IMR-90 (cell line): Measurements from ENCODE around the gene VTN. TPM values are rescaled to one million over a fixed set of nuclear protein-coding genes. Genes with fewer than 3 reads are reported as not detected.

Experiments used
- ATAC-seq: fragments of 200-7000 bp; cut with Tn5 transposase; 2 replicates; pipeline ENCODE4 v1.9.1; 2020; ENCODE audit warnings: low read depth, mild to moderate bottlenecking, moderate library complexity
- BruUV-seq: library from RNA; stranded (reverse); fragments of 400-500 nt; replicated peaks from 2 replicates; lab custom pipeline; 2021; lab: Mats Ljungman, UMichigan
- CTCF ChIA-PET: fragments of 300-600 bp; formaldehyde crosslinking; extraction: SDS; loops from one replicate; lab custom pipeline; 2021; ENCODE audit warnings: antibody characterized with exemption; lab: Yijun Ruan, JAX
- POLR2A ChIA-PET: fragments of 300-600 bp; sonication (Branson Sonifier 250); formaldehyde crosslinking; loops from one replicate; lab custom pipeline; 2022; ENCODE audit warnings: antibody characterized with exemption; ENCODE audit not compliant: unreplicated experiment; lab: Charles Lee
- DNase-seq: peaks from one replicate; pipeline ENCODE4 v3.0.0; 2013
- H2AFZ ChIP-seq: replicated peaks from 2 replicates; pipeline ENCODE3; 2013; ENCODE audit warnings: low read length, mild to moderate bottlenecking; ENCODE audit not compliant: poor library complexity
- H2AK5ac ChIP-seq: 2 replicates; pipeline ENCODE4 v1.6.1; 2013; ENCODE audit warnings: low read depth, low read length, inconsistent platforms
- H2AK9ac ChIP-seq: replicated peaks from 2 replicates; pipeline ENCODE3; 2013; ENCODE audit warnings: mild to moderate bottlenecking, low read depth, low read length, moderate library complexity; ENCODE audit not compliant: poor library complexity
- H2BK120ac ChIP-seq: 2 replicates; pipeline ENCODE4 v1.6.1; 2013; ENCODE audit warnings: low read depth, low read length, inconsistent platforms
- H2BK15ac ChIP-seq: 3 replicates; pipeline ENCODE4 v1.6.1; 2013; ENCODE audit warnings: low read depth, low read length, inconsistent platforms
- H2BK20ac ChIP-seq: 2 replicates; pipeline ENCODE4 v1.6.1; 2013; ENCODE audit warnings: low read depth, mild to moderate bottlenecking, inconsistent platforms, low read length, moderate library complexity
- H2BK5ac ChIP-seq: 2 replicates; pipeline ENCODE4 v1.6.1; 2013; ENCODE audit warnings: mild to moderate bottlenecking, low read depth, low read length, inconsistent platforms; ENCODE audit not compliant: poor library complexity, severe bottlenecking
- H3K14ac ChIP-seq: replicated peaks from 2 replicates; pipeline ENCODE4 v1.6.1; 2013; ENCODE audit warnings: low read depth, low read length, inconsistent platforms
- H3K18ac ChIP-seq: 2 replicates; pipeline ENCODE4 v1.6.1; 2013; ENCODE audit warnings: low read depth, low read length, control low read depth
- H3K23ac ChIP-seq: 2 replicates; pipeline ENCODE4 v1.6.1; 2013; ENCODE audit warnings: low read depth, low read length, inconsistent platforms
- H3K27ac ChIP-seq: 2 replicates; pipeline ENCODE4 v1.5.1; 2013; ENCODE audit warnings: mild to moderate bottlenecking, control low read depth, low read length; ENCODE audit not compliant: insufficient read depth
- H3K27me3 ChIP-seq: 2 replicates; pipeline ENCODE4 v1.6.1; 2013; ENCODE audit warnings: low read length; ENCODE audit not compliant: control insufficient read depth, insufficient read depth
- H3K36me3 ChIP-seq: 2 replicates; pipeline ENCODE4 v1.6.1; 2013; ENCODE audit warnings: low read length, mixed read lengths; ENCODE audit not compliant: control insufficient read depth, insufficient read depth
- H3K4ac ChIP-seq: 2 replicates; pipeline ENCODE4 v1.6.1; 2013; ENCODE audit warnings: low read depth, low read length, inconsistent platforms
- H3K4me1 ChIP-seq: 2 replicates; pipeline ENCODE4 v1.6.1; 2013; ENCODE audit warnings: low read length, mixed read lengths; ENCODE audit not compliant: control insufficient read depth, insufficient read depth
- H3K4me2 ChIP-seq: 2 replicates; pipeline ENCODE4 v1.6.1; 2013; ENCODE audit warnings: low read depth, mild to moderate bottlenecking, control low read depth, low read length, moderate library complexity
- H3K4me3 ChIP-seq: 2 replicates; pipeline ENCODE4 v1.5.1; 2013; ENCODE audit warnings: low read depth, mild to moderate bottlenecking, control low read depth, low read length, moderate library complexity; ENCODE audit not compliant: insufficient read depth
- H3K56ac ChIP-seq: 2 replicates; pipeline ENCODE4 v1.6.1; 2013; ENCODE audit warnings: low read length, inconsistent platforms; ENCODE audit not compliant: insufficient read depth; ENCODE audit errors: extremely low read depth
- H3K79me1 ChIP-seq, 2 experiments: 2 replicates each; pipeline ENCODE4 v1.6.1; 2013; ENCODE audit warnings: low read length in 2 of 2, inconsistent platforms in 1 of 2, low read depth in 1 of 2
- H3K9ac ChIP-seq: 2 replicates; pipeline ENCODE4 v1.6.1; 2013; ENCODE audit warnings: low read depth, low read length, control low read depth
- H3K9me1 ChIP-seq: 2 replicates; pipeline ENCODE4 v1.6.1; 2013; ENCODE audit warnings: low read length, inconsistent platforms; ENCODE audit not compliant: insufficient read depth
- H3K9me3 ChIP-seq: 2 replicates; pipeline ENCODE4 v1.6.1; 2013; ENCODE audit warnings: low read length; ENCODE audit not compliant: control insufficient read depth, insufficient read depth
- H4K20me1 ChIP-seq: 2 replicates; pipeline ENCODE4 v1.6.1; 2013; ENCODE audit warnings: low read length, inconsistent platforms; ENCODE audit not compliant: insufficient read depth
- H4K5ac ChIP-seq: 2 replicates; pipeline ENCODE4 v1.6.1; 2013; ENCODE audit warnings: mild to moderate bottlenecking, low read depth, low read length, control low read depth
- H4K8ac ChIP-seq, 2 experiments: 2 replicates each; pipeline ENCODE4 v1.6.1; 2013; ENCODE audit warnings: low read depth in 2 of 2, low read length in 2 of 2, control low read depth in 1 of 2, inconsistent platforms in 1 of 2
- H4K91ac ChIP-seq: 2 replicates; pipeline ENCODE4 v1.6.1; 2013; ENCODE audit warnings: low read depth, low read length, inconsistent platforms; ENCODE audit not compliant: insufficient read depth
- FOS ChIP-seq: fragments of 150-350 bp; IDR thresholded peaks from 2 replicates; pipeline ENCODE4 v1.6.1; 2016; ENCODE audit warnings: low read depth, low read length
- MAZ ChIP-seq: IDR thresholded peaks from 2 replicates; pipeline ENCODE4 v1.6.1; 2012; ENCODE audit warnings: low read depth, mild to moderate bottlenecking, low read length, improper control_type of control experiment, moderate library complexity, borderline replicate concordance
- MXI1 ChIP-seq: IDR thresholded peaks from 2 replicates; pipeline ENCODE4 v1.6.1; 2012; ENCODE audit warnings: low read depth, mild to moderate bottlenecking, low read length, moderate library complexity, borderline replicate concordance
- NFE2L2 ChIP-seq: fragments of 150-350 bp; IDR thresholded peaks from 2 replicates; pipeline ENCODE4 v1.6.1; 2016; ENCODE audit warnings: low read depth, mild to moderate bottlenecking, low read length
- POLR2A ChIP-seq: IDR thresholded peaks from 2 replicates; pipeline ENCODE4 v1.6.1; 2012; ENCODE audit warnings: mild to moderate bottlenecking, low read depth, low read length
- RAD21 ChIP-seq: IDR thresholded peaks from 2 replicates; pipeline ENCODE4 v1.6.1; 2012; ENCODE audit warnings: low read length, improper control_type of control experiment
- WGBS, 2 experiments: methylation state at CpG; one replicate each; pipeline versions ENCODE4 v1.1.5 to v1.1.7; 2013; ENCODE audit warnings: missing lambda C conversion rate in 2 of 2; ENCODE audit not compliant: insufficient read length in 1 of 2; ENCODE audit errors: extremely low coverage in 2 of 2; 5-methylcytosine and 5-hydroxymethylcytosine counted together
- dilution Hi-C: fragments of 300-500 bp; cut with HindIII; formaldehyde crosslinking; loops from one replicate; pipeline ENCODE4 v1.14.3; 2018; ENCODE audit warnings: low sequenced_read_pairs; ENCODE audit not compliant: unreplicated experiment
- in situ Hi-C: fragments of 300-500 bp; cut with MboI; formaldehyde crosslinking; loops from 3 replicates; pipeline ENCODE4 v1.14.3; 2019; ENCODE audit warnings: low sequenced_read_pairs, inconsistent platforms, mixed read lengths
- intact Hi-C: fragments of 100-400 bp; cut with micrococcal nuclease; formaldehyde crosslinking; loops from 2 replicates; pipeline ENCODE4 v1.10.0; 2022
- polyA plus RNA-seq, 3 experiments: library from polyadenylated mRNA; depleted of rRNA; stranded (reverse); fragments of >200 nt; gene quantifications; 2 replicates each; pipeline ENCODE4 v1.2.3, GENCODE V29; 2012; ENCODE audit warnings: low replicate concordance in 1 of 3
- total RNA-seq: library from RNA; depleted of rRNA; stranded (reverse); fragments of >200 nt; gene quantifications from 2 replicates; pipeline ENCODE4 v1.2.3, GENCODE V29; 2012
- TF ChIP-seq, protein P1 (sequence below): fragments of 150-350 bp; IDR thresholded peaks from 2 replicates; pipeline ENCODE4 v1.6.1; 2016; ENCODE audit warnings: low read depth, mild to moderate bottlenecking, low read length, moderate library complexity, borderline replicate concordance
- TF ChIP-seq, protein P2 (sequence below): conservative IDR thresholded peaks from 2 replicates; pipeline ENCODE4 v1.5.1; 2012; ENCODE audit warnings: mild to moderate bottlenecking, low read depth, low read length, improper control_type of control experiment

The VTN gene
- total and polyA plus RNA-seq, 2 of the 4 experiments (the other 2 are of a cell fraction): 0.18 to 1.0 TPM

DNA sequence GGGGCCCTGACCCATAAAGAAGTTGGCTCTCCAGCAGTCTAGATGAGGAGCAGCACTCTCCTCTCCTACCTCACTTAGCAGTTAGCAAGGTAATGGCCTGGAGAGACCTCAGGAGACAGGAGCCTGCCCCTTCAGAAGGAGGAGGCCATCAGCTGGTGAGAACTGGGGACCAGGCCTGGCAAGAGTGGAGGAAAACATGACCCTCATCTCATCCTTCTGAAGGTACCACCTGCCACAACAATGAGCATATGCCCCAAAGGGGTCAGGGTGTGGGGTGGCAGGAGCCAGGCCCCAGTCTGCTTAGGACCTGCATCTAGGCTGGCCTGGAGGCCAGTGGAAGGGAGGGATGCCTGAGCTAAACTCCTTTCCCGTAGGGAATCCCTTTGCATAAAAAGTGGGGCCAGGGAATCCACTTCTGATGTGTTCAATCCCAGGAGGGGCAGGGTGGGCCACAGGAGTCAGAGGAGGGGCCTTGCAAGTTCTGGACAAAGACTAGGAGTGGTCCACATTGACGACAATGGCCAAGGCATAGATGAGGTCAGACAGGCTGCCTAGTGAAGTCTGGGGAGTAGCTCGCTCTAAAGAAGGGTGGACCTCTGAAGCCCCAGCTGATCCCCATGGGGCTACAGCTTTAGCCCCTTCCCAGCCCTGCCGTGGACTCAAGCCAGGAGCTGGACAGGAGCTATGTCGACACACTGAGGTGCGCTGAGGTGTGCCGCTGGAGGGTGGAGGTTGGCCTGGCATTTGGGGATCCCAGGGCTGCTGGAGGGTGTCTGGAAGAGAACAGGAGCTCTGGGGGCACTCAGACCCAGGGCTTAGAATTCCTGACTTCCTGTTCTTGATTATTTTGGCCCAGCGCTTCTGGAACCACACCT, 6.1 kb downstream of the VTN start:
- H3K4me1 ChIP-seq: no peaks in the 10 kb centered on the region
- H4K5ac ChIP-seq: no peak overlapping the region
- H2AK9ac ChIP-seq: no peak overlapping the region
- intact Hi-C loops (no loop called here), dilution Hi-C loops (no loop called here), in situ Hi-C loops (no loop called here)
- CTCF ChIA-PET: no interaction called here
- H3K36me3 ChIP-seq: peaks cover 26% of the 10 kb centered on the region
- no peak overlapping the region for H3K27ac ChIP-seq
- no peak overlapping the region for H4K91ac ChIP-seq
- no peaks in the 10 kb centered on the region for H3K27me3 ChIP-seq
- no peak overlapping the region for H3K14ac ChIP-seq
- no peak for ATAC-seq
- H2BK15ac ChIP-seq: no peak overlapping the region
- POLR2A ChIA-PET: no interaction called here
- H3K4me2 ChIP-seq: no peak overlapping the region
- no peak overlapping the region for H2BK20ac ChIP-seq
- WGBS, 2 experiments: 83% methylated on average over 1 of the region's 8 CpGs; no CpG with 5 or more reads in 1 of the 2 experiments
- H3K9me3 ChIP-seq: no peaks in the 10 kb centered on the region
- no peak overlapping the region for H2AK5ac ChIP-seq
- no peak overlapping the region for H2AFZ ChIP-seq
- no peaks in the 10 kb centered on the region; the same call in 1 of the 2 replicates for H4K20me1 ChIP-seq
- no peaks in the 10 kb centered on the region; the same call in 1 of the 2 replicates for H3K9me1 ChIP-seq
- H3K4ac ChIP-seq: no peak overlapping the region
- H2BK120ac ChIP-seq: no peak overlapping the region
- no TSS peak for BruUV-seq
- H3K56ac ChIP-seq: no peak overlapping the region
- peaks cover 0 to 3% of the 10 kb centered on the region in 2 experiments; a peak in 3 of 4 replicates for H3K79me1 ChIP-seq
- no peak overlapping the region for H3K18ac ChIP-seq
- H4K8ac ChIP-seq: no peak overlapping the region
- H3K23ac ChIP-seq: no peak overlapping the region
- H3K9ac ChIP-seq: no peak overlapping the region
- H2BK5ac ChIP-seq: no peak overlapping the region
- H3K4me3 ChIP-seq: no peak overlapping the region
- TF ChIP-seq NFE2L2 (no peak), MXI1 (no peak), RAD21 (no peak), POLR2A (no peak), FOS (no peak), MAZ (no peak)
- TF ChIP-seq, protein P1, sequence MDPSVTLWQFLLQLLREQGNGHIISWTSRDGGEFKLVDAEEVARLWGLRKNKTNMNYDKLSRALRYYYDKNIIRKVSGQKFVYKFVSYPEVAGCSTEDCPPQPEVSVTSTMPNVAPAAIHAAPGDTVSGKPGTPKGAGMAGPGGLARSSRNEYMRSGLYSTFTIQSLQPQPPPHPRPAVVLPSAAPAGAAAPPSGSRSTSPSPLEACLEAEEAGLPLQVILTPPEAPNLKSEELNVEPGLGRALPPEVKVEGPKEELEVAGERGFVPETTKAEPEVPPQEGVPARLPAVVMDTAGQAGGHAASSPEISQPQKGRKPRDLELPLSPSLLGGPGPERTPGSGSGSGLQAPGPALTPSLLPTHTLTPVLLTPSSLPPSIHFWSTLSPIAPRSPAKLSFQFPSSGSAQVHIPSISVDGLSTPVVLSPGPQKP: no peak
- TF ChIP-seq, protein P2, sequence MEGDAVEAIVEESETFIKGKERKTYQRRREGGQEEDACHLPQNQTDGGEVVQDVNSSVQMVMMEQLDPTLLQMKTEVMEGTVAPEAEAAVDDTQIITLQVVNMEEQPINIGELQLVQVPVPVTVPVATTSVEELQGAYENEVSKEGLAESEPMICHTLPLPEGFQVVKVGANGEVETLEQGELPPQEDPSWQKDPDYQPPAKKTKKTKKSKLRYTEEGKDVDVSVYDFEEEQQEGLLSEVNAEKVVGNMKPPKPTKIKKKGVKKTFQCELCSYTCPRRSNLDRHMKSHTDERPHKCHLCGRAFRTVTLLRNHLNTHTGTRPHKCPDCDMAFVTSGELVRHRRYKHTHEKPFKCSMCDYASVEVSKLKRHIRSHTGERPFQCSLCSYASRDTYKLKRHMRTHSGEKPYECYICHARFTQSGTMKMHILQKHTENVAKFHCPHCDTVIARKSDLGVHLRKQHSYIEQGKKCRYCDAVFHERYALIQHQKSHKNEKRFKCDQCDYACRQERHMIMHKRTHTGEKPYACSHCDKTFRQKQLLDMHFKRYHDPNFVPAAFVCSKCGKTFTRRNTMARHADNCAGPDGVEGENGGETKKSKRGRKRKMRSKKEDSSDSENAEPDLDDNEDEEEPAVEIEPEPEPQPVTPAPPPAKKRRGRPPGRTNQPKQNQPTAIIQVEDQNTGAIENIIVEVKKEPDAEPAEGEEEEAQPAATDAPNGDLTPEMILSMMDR: no peak
- DNase-seq: no peak
